Activated naive CD8-positive, alpha-beta T cell treated with anti-CD3 and anti-CD28 coated beads for 36 hours (primary cell): Measurements from ENCODE around the gene PRR16. TPM values are rescaled to one million over a fixed set of nuclear protein-coding genes. Genes with fewer than 3 reads are reported as not detected.
A peak's percentile ranks its signal among the peaks of the same experiment; 100 is the strongest.
"Not testable (repeated sequence)": the region's sequence is repeated elsewhere in the genome, so short reads cannot be mapped to it uniquely, and the experiment has no call there.

Experiments used
- DNase-seq: peaks from one replicate; pipeline ENCODE4 v3.0.0; 2021
- H3K27ac Mint-ChIP-seq: one replicate; pipeline ENCODE4 v1.8.0; 2022; ENCODE audit warnings: mild to moderate bottlenecking, moderate library complexity, mixed read lengths
- H3K27me3 Mint-ChIP-seq: one replicate; pipeline ENCODE4 v1.8.0; 2022; ENCODE audit warnings: mild to moderate bottlenecking, mixed read lengths
- H3K36me3 Mint-ChIP-seq: one replicate; pipeline ENCODE4 v1.8.0; 2021; ENCODE audit warnings: mild to moderate bottlenecking, mixed read lengths
- H3K4me1 Mint-ChIP-seq: one replicate; pipeline ENCODE4 v1.8.0; 2021; ENCODE audit warnings: mixed read lengths
- H3K4me3 Mint-ChIP-seq: one replicate; pipeline ENCODE4 v1.8.0; 2022; ENCODE audit warnings: mild to moderate bottlenecking, moderate library complexity, mixed read lengths
- H3K9me3 Mint-ChIP-seq: one replicate; pipeline ENCODE4 v1.8.0; 2022; ENCODE audit warnings: mixed read lengths
- total RNA-seq, 2 experiments: library from RNA; stranded (reverse); gene quantifications; one replicate each; pipeline ENCODE4 v1.2.3, GENCODE V29; 2021

The PRR16 gene
- total RNA-seq, 2 experiments from 2014 or later, result not detected

DNA sequence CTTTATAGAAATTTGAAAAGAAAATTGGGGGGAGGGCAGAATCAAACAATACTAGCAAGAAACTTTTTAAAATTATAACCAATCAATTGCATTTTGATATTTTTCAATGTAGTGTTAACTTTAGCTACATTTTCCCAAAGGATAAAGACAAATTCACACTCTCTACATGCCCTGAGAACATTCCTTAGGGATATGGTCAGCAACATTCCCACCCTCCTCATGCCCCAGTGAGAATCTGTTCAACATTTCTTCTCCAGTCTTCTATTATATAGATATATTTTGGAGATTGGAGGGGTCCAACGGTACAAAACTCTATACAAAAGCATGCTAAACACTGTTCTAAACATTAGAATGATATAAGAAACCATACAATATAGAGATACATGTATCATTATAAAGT lies 11.6 kb upstream of the PRR16 start:
- H3K27ac Mint-ChIP-seq, result no peak overlapping the region
- peaks cover under 1% of the 10 kb centered on the region for H3K4me1 Mint-ChIP-seq
- DNase-seq, result no peak
- H3K4me3 Mint-ChIP-seq, result no peak overlapping the region
- H3K36me3 Mint-ChIP-seq, result no peaks in the 10 kb centered on the region
- no peaks in the 10 kb centered on the region for H3K9me3 Mint-ChIP-seq
- H3K27me3 Mint-ChIP-seq, result no peaks in the 10 kb centered on the region

DNA sequence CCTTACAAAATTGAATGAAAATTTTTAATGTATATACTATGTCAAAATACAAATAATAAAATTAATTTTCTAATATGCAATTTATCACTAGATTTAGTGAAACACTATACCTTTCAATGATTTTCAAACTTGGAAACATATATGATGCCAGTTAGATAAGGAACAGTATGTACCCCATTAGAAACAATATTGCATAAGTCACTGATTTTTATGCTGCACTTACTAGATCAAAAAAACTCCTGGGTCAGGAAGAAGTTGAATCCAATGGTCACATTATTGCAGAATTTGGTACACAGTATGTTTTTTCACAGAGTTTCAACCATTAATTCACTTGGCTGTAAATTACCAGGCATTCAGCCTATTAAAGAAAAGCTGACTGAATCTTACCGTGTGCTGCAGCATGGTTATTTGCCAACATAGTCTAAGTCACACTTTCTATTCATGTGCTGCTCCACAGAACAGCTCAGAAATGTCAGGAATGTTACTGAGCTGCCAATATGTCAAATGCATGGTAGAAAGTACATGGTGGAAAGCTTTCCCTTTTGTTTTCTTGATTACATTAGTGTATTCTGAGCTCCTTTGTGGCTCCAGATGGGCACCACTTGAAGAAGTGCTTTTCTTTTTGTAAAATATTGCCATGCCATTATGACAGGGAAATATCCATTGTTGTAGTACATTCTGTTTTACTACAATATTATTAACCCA lies 9.9 kb upstream of the PRR16 start:
- H3K4me1 Mint-ChIP-seq, result peaks cover 7% of the 10 kb centered on the region
- no peaks in the 10 kb centered on the region for H3K36me3 Mint-ChIP-seq
- H3K4me3 Mint-ChIP-seq, result no peak overlapping the region
- H3K27me3 Mint-ChIP-seq, result no peaks in the 10 kb centered on the region
- no peaks in the 10 kb centered on the region for H3K9me3 Mint-ChIP-seq
- DNase-seq, result no peak
- no peak overlapping the region for H3K27ac Mint-ChIP-seq

DNA sequence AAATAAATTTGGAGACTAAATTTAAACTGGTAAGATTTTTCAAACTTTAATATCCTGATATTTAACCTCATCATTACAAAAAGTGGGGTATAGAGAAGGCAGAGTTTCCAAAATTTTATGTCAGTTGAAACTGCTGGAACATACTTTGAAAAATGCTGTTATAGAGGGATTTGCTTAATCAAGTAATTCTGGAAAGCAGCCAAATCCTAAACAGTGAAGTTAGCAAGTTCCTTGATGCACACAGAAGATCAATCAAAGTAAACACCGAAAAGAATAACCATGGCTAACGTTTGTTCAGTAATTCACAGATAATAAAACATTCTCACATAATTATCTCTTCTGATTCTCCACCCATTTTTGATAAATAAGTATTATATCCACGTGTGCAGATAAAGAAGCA lies 8.1 kb upstream of the PRR16 start:
- Mint-ChIP-seq H3K4me3 (no peak overlapping the region), H3K36me3 (no peaks in the 10 kb centered on the region), H3K27ac (no peak overlapping the region), H3K9me3 (no peaks in the 10 kb centered on the region), H3K27me3 (no peaks in the 10 kb centered on the region), H3K4me1 (peaks cover 7% of the 10 kb centered on the region)
- no peak for DNase-seq

DNA sequence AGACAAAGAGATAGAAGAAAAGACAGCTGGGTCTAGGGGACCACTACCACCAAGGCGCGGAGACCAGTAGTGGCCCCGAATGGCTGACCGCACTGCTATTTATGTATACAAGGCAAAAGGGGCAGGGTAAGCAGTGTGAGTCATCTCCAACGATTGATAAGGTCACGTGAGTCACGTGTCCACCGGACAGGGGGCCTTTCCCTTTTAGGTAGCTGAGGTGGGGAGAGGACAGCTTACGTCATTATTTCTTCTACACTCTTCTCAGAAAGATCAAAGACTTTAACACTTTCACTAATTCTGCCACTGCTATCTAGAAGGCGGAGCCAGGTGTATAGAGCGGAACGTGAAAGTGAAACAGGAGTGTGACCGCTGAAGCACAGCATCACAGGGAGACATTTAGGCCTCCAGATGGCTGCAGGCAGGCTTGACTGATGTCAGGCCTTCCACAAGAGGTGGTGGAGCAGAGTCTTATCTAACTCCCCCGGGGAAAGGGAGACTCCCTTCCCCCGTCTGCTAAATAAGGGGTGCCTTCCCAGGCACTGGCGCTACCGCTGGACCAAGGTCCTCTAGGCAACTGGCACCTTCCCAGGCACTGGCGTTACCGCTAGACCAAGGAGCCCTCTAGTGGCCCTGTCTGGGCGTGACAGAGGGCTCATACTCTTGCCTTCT lies 6.1 kb upstream of the PRR16 start:
- Mint-ChIP-seq H3K27ac (peak overlapping the region; percentile 72), H3K27me3 (peaks cover 10% of the 10 kb centered on the region), H3K36me3 (no peaks in the 10 kb centered on the region), H3K9me3 (no peaks in the 10 kb centered on the region), H3K4me3 (peak overlapping the region; percentile 36), H3K4me1 (peaks cover 7% of the 10 kb centered on the region)
- peak; percentile 62 for DNase-seq

DNA sequence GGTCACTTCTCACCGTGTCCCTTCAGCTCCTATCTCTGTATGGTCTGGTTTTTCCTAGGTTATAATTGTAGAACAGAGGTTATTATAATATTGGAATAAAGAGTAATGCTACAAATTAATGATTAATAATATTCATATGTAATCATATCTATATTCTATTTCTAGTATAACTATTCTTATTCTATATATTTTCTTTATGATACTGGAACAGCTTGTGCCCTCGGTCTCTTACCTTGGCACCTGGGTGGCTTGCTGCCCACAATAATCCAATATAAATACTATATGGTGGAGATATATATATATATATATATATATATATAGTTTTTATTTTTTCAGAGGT lies 5.6 kb upstream of the PRR16 start:
- not testable (repeated sequence) for H3K4me3 Mint-ChIP-seq, H3K27ac Mint-ChIP-seq, H3K4me1 Mint-ChIP-seq, DNase-seq, H3K36me3 Mint-ChIP-seq, H3K9me3 Mint-ChIP-seq
- H3K27me3 Mint-ChIP-seq, result peaks cover 15% of the 10 kb centered on the region

DNA sequence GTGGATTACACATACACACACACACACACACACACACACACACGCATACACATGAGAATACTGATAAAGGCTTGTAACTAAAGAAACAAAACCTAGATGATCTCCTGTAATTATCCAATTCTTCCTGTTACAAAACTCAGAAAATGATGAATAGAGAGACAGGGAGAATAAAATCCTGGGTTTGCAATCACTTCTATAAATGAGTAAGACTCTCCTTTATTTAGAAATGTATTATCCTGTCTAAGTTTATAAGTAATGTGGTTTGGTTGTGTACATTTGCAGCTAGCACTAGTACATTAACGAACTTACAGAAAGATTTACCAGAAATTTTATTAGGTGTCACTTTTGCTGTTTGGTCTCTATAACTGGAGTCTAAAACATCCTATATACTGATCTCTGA lies 2.8 kb upstream of the PRR16 start:
- Mint-ChIP-seq H3K27me3 (peaks cover 42% of the 10 kb centered on the region), H3K27ac (no peak overlapping the region), H3K4me1 (peaks cover 20% of the 10 kb centered on the region), H3K36me3 (no peaks in the 10 kb centered on the region), H3K4me3 (no peak overlapping the region), H3K9me3 (no peaks in the 10 kb centered on the region)
- no peak for DNase-seq

DNA sequence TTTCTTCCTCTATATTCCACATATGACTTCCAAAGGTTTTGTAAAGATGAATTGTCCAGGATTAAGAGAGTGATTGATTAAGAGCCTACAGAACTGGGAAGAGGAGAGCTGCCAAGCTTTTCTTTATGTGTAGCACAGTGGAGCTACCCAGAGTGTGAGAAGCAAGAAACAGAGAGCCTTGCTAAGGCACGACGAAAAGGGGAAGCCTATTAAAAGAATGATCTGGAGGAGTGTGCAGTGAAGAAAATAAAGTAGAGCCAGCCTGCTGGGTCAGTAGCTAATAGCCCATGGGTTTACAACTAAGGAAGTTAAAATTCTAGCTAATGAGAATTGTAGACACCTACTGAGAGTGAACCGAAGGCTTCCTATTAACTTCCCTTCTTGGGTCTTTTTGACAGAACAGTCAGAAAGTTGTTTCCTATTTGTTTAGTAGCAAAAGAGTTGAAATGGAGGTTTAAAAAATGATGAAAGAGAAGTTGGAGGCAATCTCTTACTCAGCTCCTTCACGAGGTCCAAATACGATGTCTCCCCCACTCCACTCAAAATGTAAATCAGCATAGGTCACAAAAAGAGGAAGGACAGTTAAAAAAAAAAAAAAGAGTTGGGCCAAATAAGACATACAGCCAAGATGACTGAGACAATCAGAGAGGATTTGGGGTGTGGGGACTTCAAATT lies 957 bp upstream of the PRR16 start:
- no peak for DNase-seq
- Mint-ChIP-seq H3K27ac (no peak overlapping the region), H3K36me3 (no peaks in the 10 kb centered on the region), H3K9me3 (no peaks in the 10 kb centered on the region), H3K4me1 (peaks cover 14% of the 10 kb centered on the region), H3K27me3 (peaks cover 50% of the 10 kb centered on the region), H3K4me3 (no peak overlapping the region)

DNA sequence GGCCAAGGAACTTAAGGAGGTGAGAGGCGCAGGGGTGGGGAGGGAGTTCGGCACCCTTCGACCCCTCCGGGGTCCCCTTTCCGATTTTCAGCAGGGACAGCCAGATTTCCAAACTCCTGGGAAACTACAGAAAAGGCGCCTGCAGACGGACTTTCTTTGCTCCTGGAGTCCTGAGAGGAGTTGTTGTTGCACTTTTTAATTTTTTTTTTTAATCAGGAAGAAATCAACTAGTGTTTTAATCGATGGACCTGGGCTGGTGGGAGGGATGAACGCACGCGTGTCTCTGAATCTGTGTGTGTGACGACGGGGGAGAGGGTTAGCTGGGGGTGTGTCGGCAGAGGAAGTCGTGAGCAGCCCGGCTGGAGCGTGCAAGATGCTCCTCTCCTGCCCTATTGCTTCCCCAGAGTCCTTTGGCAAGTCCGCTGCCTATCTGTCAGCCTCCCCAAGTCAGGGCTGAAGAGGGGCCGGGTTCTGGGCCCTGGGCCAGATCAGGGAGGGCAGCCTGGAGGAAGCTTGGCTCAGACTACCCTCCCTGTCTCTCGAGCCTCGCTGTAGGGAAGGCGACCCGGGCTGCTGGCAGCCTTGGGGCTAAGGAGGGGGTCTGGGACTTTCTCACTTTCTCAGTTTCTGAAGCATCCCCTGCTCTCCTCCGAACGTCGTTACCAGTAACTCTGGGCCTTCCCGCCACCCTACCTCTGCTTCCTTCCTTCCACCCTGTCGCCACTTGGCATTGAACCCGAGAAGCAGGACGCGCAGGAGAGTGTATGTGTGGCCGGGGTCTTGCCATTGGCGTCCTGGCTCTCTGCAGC lies 731 bp downstream of the PRR16 start:
- H3K36me3 Mint-ChIP-seq, result no peaks in the 10 kb centered on the region
- H3K4me1 Mint-ChIP-seq, result peaks cover 14% of the 10 kb centered on the region
- H3K27me3 Mint-ChIP-seq, result peaks cover 52% of the 10 kb centered on the region
- H3K4me3 Mint-ChIP-seq, result peak overlapping the region; percentile 54
- no peaks in the 10 kb centered on the region for H3K9me3 Mint-ChIP-seq
- no peak for DNase-seq
- no peak overlapping the region for H3K27ac Mint-ChIP-seq

DNA sequence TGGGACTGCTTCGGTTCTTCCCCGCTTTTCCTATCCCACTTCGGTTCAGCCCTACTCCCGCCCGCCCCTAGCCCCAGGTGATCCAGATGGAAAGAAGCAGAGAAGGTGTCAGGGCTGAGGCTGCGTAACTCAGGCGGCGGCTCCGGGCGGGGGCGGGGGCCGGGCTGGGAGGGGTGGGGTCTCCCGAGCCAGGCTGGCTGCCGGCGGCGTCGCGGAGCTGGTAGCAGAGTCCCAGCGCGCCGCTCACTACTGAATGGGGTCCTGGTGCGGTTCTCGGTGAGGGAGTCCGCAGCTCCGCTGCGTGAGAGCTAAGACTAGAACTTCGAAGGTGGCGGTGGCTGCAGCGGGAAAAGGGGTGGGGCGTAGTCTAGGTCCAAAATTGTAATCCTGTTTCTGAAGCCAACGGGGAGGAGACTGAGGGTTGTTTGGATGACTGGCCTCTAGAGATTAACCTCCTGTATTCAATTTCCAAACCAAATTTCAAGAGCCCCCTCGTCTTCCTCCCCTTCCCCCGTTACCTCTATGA lies 1.4 kb downstream of the PRR16 start:
- H3K27ac Mint-ChIP-seq, result no peak overlapping the region
- no peak for DNase-seq
- no peaks in the 10 kb centered on the region for H3K36me3 Mint-ChIP-seq
- peaks cover 14% of the 10 kb centered on the region for H3K4me1 Mint-ChIP-seq
- H3K9me3 Mint-ChIP-seq, result no peaks in the 10 kb centered on the region
- peak overlapping the region; percentile 25 for H3K4me3 Mint-ChIP-seq
- H3K27me3 Mint-ChIP-seq, result peaks cover 52% of the 10 kb centered on the region

DNA sequence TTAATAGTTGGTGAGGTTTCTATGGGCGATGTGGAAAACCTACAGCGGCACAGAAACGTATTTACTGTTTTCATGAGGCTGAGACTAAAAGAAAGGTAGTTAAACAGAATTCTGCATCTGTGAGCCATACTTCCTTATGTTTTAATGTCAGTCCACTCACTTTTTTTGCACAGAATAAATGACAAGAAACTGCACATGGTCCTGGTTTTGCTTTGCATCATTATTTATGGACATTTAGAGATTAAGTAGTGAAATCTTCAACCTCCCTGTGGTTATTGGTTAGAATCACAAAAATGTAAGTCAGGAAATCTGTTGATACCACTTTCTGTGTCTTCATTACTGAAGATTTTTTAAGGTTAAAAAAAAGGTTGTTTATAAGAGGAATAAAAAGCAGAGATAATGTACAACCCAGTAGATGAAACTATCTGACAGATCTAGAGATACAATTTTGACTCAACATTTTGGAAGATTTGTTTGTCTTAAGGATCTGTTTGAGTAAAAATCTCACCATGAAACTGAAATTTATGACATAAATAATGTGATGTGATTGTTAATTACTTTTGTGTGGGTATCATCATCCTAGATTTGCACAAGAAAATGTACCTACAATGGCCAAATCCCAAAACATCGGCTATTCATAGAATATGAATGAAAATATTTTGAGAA lies 2.4 kb downstream of the PRR16 start:
- DNase-seq, result no peak
- Mint-ChIP-seq H3K4me3 (no peak overlapping the region), H3K4me1 (peaks cover 14% of the 10 kb centered on the region), H3K27me3 (peaks cover 52% of the 10 kb centered on the region), H3K27ac (no peak overlapping the region), H3K36me3 (no peaks in the 10 kb centered on the region), H3K9me3 (no peaks in the 10 kb centered on the region)

DNA sequence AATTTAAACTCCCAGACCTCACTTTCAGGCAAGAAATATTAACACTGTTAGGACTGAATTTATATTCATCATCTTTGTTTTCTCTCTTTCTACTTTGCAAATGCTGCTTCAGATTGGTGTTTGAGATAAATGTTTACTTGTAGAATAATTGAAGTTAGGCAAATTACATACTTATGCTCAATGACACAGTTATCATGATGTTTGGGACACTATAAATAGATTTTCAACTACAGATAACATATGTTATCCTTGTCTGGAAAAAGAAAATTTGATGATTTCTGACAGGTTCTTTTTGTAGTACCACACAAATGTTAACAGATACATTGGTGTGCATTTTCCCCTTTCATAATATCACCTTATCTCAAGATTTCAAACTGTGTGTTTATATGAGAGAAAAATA lies 7.9 kb downstream of the PRR16 start:
- H3K4me1 Mint-ChIP-seq, result no peaks in the 10 kb centered on the region
- H3K36me3 Mint-ChIP-seq, result no peaks in the 10 kb centered on the region
- peaks cover 9% of the 10 kb centered on the region for H3K27me3 Mint-ChIP-seq
- no peak overlapping the region for H3K4me3 Mint-ChIP-seq
- no peak overlapping the region for H3K27ac Mint-ChIP-seq
- no peaks in the 10 kb centered on the region for H3K9me3 Mint-ChIP-seq
- no peak for DNase-seq

DNA sequence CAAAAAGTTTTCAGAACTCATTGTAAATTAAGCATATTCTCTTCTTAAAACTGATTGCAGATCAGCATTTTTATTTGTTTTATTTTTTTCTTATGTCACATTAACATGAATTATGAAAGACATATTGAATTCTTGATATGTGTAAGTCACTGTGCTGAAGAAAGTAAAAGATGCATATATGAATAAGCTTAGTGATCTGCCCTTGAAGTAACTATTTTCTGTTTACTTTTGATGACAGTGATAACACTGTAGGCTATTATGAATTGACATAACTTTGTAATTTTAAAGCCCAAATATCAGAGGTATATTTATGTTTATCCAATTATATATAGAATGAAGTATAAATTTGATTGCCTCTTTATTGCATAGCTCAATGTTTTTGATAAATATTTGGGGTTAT lies 8.8 kb downstream of the PRR16 start:
- no peak for DNase-seq
- Mint-ChIP-seq H3K9me3 (no peaks in the 10 kb centered on the region), H3K4me3 (no peak overlapping the region), H3K27ac (no peak overlapping the region), H3K27me3 (peaks cover 8% of the 10 kb centered on the region), H3K36me3 (no peaks in the 10 kb centered on the region), H3K4me1 (no peaks in the 10 kb centered on the region)

DNA sequence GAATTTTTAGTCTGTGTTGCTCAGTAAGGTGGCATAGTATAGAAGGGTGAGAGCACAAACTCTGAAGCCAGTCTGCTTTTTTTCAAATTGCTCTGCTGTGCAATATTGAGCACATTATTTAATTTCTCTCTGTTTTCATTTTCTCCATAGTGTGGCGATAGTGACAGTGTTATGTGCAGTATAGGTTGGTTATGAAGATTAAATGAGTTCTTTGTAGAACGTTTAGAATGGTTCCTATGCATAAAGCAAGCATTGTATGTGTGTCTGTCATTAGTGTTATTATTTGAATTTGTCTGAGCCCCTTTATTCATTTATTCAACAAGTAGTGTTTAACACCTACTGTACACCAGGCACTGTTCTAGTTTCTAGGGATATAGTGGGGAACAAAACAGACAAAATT lies 9.2 kb downstream of the PRR16 start:
- Mint-ChIP-seq H3K9me3 (no peaks in the 10 kb centered on the region), H3K27me3 (peaks cover 4% of the 10 kb centered on the region), H3K27ac (no peak overlapping the region), H3K4me1 (no peaks in the 10 kb centered on the region), H3K4me3 (no peak overlapping the region), H3K36me3 (no peaks in the 10 kb centered on the region)
- DNase-seq, result no peak

DNA sequence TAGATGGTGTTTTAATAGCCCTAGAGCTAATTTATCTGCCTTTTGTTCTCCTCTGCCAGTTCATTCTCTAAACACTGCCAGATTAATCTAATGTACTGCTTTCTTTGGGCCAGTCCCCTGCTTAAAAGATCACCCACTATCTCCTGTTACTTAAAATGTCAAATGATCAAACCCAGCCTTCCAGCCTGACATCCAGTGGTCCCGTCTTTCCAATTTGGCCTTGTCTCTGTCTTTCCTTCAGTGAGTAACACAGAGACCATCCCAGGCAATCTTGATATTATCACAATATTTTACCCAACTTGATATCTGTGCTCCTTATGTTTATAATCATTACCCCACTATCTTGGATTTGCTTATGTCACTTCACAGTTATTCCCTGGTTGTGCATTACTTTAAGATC lies 12.0 kb downstream of the PRR16 start:
- Mint-ChIP-seq H3K4me3 (no peak overlapping the region), H3K27ac (no peak overlapping the region), H3K4me1 (no peaks in the 10 kb centered on the region), H3K9me3 (no peaks in the 10 kb centered on the region), H3K36me3 (no peaks in the 10 kb centered on the region), H3K27me3 (peaks cover 4% of the 10 kb centered on the region)
- no peak for DNase-seq
